Astrocyte (in vitro differentiated cells and primary cell): ENCODE results near the gene SUPT4H1.

Experiments
- EZH2 ChIP-seq: IDR thresholded peaks from 2 replicates; pipeline ENCODE4 v1.6.1; 2012; ENCODE audit warnings: mild to moderate bottlenecking, low read length, inconsistent platforms; ENCODE audit not compliant: insufficient read depth
- TF ChIP-seq, protein P1 (sequence below): IDR thresholded peaks from 2 replicates; pipeline ENCODE4 v1.5.1; 2011; ENCODE audit warnings: low read depth, mild to moderate bottlenecking, inconsistent platforms, low read length, moderate library complexity; ENCODE audit not compliant: insufficient read depth

DNA sequence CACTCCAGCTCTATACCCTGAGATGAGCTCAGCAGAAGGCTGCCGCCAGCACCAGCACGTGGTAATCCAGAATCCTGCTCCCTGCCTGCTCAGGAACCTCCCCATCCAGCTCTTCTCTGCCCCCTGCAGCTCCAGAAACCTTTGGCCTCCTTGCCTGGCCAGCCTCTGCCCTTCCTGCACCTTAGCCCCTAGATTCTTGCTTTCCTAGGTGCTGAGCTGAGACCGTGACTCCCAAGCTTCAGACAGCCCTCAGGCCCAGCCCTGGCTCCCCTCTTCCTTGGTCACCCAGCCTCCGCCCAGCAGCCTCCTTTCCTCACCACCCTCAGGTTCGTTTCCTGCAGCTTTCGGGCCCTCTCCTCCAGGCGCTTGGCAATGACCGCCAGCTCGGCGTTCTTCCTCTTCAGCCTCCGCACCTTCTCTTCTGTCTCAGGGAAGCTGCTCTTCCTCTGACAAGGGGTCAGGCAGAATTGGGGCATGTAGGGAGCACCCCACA lies 26.0 kb downstream of the SUPT4H1 start:
- TF ChIP-seq EZH2: no peak
- TF ChIP-seq, protein P1, sequence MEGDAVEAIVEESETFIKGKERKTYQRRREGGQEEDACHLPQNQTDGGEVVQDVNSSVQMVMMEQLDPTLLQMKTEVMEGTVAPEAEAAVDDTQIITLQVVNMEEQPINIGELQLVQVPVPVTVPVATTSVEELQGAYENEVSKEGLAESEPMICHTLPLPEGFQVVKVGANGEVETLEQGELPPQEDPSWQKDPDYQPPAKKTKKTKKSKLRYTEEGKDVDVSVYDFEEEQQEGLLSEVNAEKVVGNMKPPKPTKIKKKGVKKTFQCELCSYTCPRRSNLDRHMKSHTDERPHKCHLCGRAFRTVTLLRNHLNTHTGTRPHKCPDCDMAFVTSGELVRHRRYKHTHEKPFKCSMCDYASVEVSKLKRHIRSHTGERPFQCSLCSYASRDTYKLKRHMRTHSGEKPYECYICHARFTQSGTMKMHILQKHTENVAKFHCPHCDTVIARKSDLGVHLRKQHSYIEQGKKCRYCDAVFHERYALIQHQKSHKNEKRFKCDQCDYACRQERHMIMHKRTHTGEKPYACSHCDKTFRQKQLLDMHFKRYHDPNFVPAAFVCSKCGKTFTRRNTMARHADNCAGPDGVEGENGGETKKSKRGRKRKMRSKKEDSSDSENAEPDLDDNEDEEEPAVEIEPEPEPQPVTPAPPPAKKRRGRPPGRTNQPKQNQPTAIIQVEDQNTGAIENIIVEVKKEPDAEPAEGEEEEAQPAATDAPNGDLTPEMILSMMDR: no peak
